Activated effector memory CD4-positive, alpha-beta T cell treated with anti-CD3 and anti-CD28 coated beads, Interleukin-2, amount 50 U/mL, for 16 hours (primary cell): ENCODE data around the gene TXNDC17.

Source experiments
- DNase-seq: peaks from one replicate; pipeline ENCODE4 v3.0.0-alpha.2; 2020

Gene TXNDC17

DNA sequence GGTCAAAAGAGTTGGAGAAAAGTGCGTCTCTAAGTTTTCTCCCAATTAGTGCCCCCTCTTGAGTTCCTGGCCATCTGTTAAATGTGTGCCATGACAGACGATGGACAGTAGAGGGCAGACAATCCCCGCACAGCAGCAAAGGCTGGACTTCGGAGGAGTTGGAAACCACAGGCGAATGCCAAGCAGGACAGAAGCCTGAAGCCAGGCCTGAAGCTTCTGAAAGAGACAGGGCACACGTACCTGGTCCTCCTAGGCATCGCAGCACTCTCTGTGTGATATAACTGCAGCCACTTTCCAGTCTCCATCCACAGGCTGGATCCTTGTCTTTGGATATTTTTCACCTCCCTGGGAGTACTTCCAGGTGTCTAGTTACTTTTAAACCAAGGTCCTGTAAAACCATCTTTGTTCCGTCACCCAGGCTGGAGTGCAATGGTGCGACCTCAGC, 25.2 kb downstream of the TXNDC17 start:
- DNase-seq = peak; percentile 74

GRCh38 chr17:6666557-6666956, 25.7 kb downstream of the TXNDC17 start:
- DNase-seq = no peak

- no peak for DNase-seq
Measured at GRCh38 chr17:6667516-6667915, 26.7 kb downstream of the TXNDC17 start.

DNA sequence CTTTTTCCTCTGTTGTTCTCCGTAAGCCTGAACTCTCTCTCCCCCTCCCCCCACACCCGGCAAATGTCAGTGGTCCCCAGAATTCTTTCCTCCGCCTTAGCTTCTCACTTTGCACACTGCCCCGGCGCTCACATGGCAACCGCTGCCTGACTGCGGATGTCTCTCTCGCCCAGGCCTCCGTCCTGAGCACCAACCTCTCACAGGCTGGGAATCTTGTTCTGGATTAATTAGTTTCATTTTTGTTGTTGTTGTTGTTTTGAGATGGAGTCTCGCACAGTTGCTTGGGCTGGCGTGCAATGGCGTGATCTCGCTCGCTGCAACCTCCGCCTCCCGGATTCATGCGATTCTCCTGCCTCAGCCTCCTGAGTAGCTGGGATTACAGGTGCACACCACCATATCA, 27.4 kb downstream of the TXNDC17 start:
- no peak for DNase-seq

GRCh38 chr17:6668727-6669425, 28.0 kb downstream of the TXNDC17 start:
- DNase-seq = no peak

DNA sequence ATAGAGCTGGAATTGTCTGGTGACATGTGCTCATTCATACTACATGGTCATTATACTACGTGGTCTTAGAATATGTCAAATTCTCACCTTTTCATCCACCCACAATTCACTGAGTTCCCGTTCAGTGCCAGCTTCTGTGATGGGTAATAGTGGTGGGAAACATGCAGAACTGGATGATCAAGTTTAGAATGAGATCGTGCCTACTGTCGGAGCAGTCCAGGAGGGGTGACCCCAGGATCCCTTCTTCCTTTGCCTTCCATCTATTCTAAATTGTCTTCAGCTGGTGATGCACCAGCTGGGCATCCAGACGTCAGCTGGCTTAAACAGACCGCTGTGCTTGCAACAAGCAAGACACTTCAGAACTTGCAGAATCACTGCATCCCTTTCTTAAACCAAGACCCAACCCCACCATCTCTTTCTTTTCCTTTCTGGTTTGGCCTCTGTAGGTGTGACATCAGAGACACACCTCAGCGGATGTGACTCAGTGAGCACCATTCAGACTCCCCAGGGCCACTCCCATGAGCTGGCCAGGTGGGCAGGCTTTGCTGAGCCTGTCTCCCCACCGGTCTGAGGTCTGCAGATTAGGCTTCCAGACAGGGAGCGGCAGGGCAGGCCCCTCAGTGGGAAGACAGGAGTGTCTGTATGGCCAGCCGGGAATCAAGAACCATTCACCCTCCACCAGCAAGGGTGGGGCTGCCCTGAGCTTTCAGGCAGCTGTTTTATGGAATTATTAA, 28.8 kb downstream of the TXNDC17 start:
- no peak for DNase-seq

DNA sequence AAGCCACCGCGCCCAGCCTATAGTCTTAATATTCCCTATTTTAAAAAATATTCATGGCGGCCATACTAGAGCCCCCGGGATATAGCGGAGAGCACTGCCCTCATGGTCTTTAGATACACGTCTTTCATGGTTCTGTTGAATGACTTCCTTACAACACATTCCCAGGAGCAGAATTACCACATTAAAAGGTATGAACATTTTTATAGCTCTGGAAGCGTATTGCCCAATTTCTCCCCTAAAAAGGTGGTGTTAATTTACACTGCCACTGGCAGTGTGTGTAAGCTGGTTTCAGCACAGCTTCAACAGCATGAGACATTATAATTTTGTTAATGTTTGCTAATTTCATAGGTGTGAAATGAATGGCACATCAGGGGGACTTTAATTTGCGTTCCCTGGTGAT, 29.7 kb downstream of the TXNDC17 start:
- DNase-seq = no peak

- DNase-seq = no peak
Measured at GRCh38 chr17:6670999-6671398, 30.1 kb downstream of the TXNDC17 start.

- DNase-seq = no peak
Measured at GRCh38 chr17:6671431-6671830, 30.6 kb downstream of the TXNDC17 start.

GRCh38 chr17:6674586-6674985, 33.7 kb downstream of the TXNDC17 start:
- DNase-seq = no peak

- DNase-seq = no peak
Measured at GRCh38 chr17:6675201-6675825, 34.5 kb downstream of the TXNDC17 start.

GRCh38 chr17:6676802-6677157, 35.9 kb downstream of the TXNDC17 start:
- DNase-seq = no peak

- DNase-seq = no peak
Measured at GRCh38 chr17:6677158-6677831, 36.4 kb downstream of the TXNDC17 start.

GRCh38 chr17:6677946-6678345, 37.1 kb downstream of the TXNDC17 start:
- no peak for DNase-seq

- DNase-seq = no peak
Measured at GRCh38 chr17:6679241-6679640, 38.4 kb downstream of the TXNDC17 start.

DNA sequence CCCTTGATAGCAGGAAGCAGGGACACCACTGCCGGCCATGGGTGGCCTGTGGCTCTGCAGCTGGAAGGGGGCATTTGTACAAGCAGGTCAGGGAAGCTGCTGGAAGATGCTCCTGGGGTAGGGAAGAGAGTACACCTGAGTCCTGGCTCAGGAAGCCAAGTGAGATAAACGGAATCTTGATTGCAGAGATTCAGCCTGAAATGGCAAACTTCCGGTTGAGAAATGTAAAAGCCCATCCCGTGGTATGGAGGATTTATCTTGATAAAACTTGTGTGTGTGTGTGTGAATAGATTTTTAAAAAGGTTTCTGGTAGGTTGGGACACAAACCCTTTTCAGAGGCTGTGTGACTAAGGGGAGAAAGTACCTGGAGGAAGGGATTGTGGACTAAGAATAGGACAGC, 40.3 kb downstream of the TXNDC17 start:
- DNase-seq = no peak

- DNase-seq = no peak
Measured at GRCh38 chr17:6681671-6682070, 40.8 kb downstream of the TXNDC17 start.

DNA sequence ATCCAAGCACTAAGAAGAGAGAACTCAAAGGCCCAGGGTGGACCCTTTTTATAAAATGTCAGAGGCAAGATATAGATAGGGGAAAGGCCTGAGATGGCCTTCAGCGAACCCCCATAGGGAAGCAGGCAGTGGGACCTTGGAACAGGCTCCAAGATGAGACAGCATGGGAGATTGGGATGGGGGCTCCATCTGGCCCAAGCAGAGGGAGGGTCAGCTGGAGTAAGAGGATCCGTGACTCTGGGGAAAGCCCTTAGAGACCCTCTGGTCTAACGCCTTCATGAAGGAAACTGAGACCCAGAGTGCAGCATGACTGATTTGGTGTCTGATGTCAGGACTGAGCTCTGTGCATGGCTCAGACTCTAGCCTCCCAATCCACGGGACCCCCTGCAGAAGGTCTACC, 41.5 kb downstream of the TXNDC17 start:
- DNase-seq = no peak

GRCh38 chr17:6683081-6683684, 42.3 kb downstream of the TXNDC17 start:
- no peak for DNase-seq

- no peak for DNase-seq
Measured at GRCh38 chr17:6683730-6684459, 43.0 kb downstream of the TXNDC17 start.

- no peak for DNase-seq
Measured at GRCh38 chr17:6684460-6684783, 43.6 kb downstream of the TXNDC17 start.
